GM19467 (cell line): ENCODE data around the gene NUTF2.
"Not testable (repeated sequence)": the region's sequence is repeated elsewhere in the genome, so short reads cannot be mapped to it uniquely, and the experiment has no call there.

Source experiments
- ATAC-seq: cut with Tn5 transposase; IDR thresholded peaks from one replicate; pipeline ENCODE4 v1.9.1; 2021; ENCODE audit warnings: mild to moderate bottlenecking, moderate library complexity; ENCODE audit not compliant: unreplicated experiment

Gene NUTF2

GRCh38 chr16:67837190-67837589 lies 9.5 kb upstream of the NUTF2 start:
- not testable (repeated sequence) for ATAC-seq

GRCh38 chr16:67837811-67838210 lies 8.9 kb upstream of the NUTF2 start:
- no peak for ATAC-seq

GRCh38 chr16:67841198-67841815 lies 5.4 kb upstream of the NUTF2 start:
- no peak for ATAC-seq

- ATAC-seq, result peak; percentile 44
Observed at GRCh38 chr16:67841816-67842508, 4.8 kb upstream of the NUTF2 start, which contains the start of gene THAP11. Gene THAP11 (plus strand): TSS chr16:67842320. CDS start chr16:67842555, 235 bp downstream.

- ATAC-seq, result peak; percentile 2
Observed at GRCh38 chr16:67842509-67843342, 4.0 kb upstream of the NUTF2 start.

GRCh38 chr16:67843343-67843765 lies 3.4 kb upstream of the NUTF2 start:
- no peak for ATAC-seq

- ATAC-seq, result no peak
Observed at GRCh38 chr16:67844497-67844896, 2.2 kb upstream of the NUTF2 start.

- no peak for ATAC-seq
Observed at GRCh38 chr16:67845291-67846062, 1.3 kb upstream of the NUTF2 start.

GRCh38 chr16:67846063-67846319 lies 742 bp upstream of the NUTF2 start:
- no peak for ATAC-seq

- peak; percentile 29 for ATAC-seq
Observed at GRCh38 chr16:67847064-67847861, 530 bp downstream of the NUTF2 start, which contains the start of gene CENPT. Gene CENPT (minus strand): TSS chr16:67847693. CDS start chr16:67833859, 13,834 bp downstream.

GRCh38 chr16:67848118-67848517 lies 1.4 kb downstream of the NUTF2 start:
- ATAC-seq, result no peak

- ATAC-seq, result no peak
Observed at GRCh38 chr16:67853670-67854069, 6.9 kb downstream of the NUTF2 start.

- ATAC-seq, result no peak
Observed at GRCh38 chr16:67855789-67856188, 9.1 kb downstream of the NUTF2 start.

GRCh38 chr16:67856927-67857546 lies 10.3 kb downstream of the NUTF2 start:
- ATAC-seq, result no peak

GRCh38 chr16:67857547-67858233 lies 11.0 kb downstream of the NUTF2 start:
- ATAC-seq, result no peak

- ATAC-seq, result no peak
Observed at GRCh38 chr16:67858500-67858899, 11.8 kb downstream of the NUTF2 start.

GRCh38 chr16:67860589-67861398 lies 14.1 kb downstream of the NUTF2 start:
- no peak for ATAC-seq

- no peak for ATAC-seq
Observed at GRCh38 chr16:67861877-67862276, 15.1 kb downstream of the NUTF2 start.
